ENCODE measurements around the gene AIRE. TPM values are rescaled to one million over a fixed set of nuclear protein-coding genes. Genes with fewer than 3 reads are reported as not detected.
"Not testable (repeated sequence)": the region's sequence is repeated elsewhere in the genome, so short reads cannot be mapped to it uniquely, and the experiment has no call there.

AIRE gene
- 1 to 10 TPM in 1 of 4 donors, under 1 TPM in 3; 0.19 to 1.2 (median 0.43) TPM for polyA plus RNA-seq (ENCODE audit: insufficient read length in 4 of 4)

- DNase-seq (ENCODE audit: low read depth in 4 of 4, low spot score in 2 of 4), result no peak
Measured at GRCh38 chr21:44285138-44285992, at the start of gene AIRE. AIRE (plus strand) TSS chr21:44285876; CDS start chr21:44286007, 131 bp downstream.

GRCh38 chr21:44240353-44240752 lies 45.3 kb upstream of the AIRE start:
- not testable (repeated sequence) for DNase-seq (ENCODE audit: low read depth in 4 of 4, low spot score in 2 of 4)

GRCh38 chr21:44240842-44241241 lies 44.8 kb upstream of the AIRE start, which contains the start of gene ICOSLG:
ICOSLG (minus strand) TSS chr21:44240943; CDS start chr21:44240817, 126 bp downstream.
- not testable (repeated sequence) for DNase-seq (ENCODE audit: low read depth in 4 of 4, low spot score in 2 of 4)

GRCh38 chr21:44241281-44241680 lies 44.4 kb upstream of the AIRE start:
- not testable (repeated sequence) for DNase-seq (ENCODE audit: low read depth in 4 of 4, low spot score in 2 of 4)

GRCh38 chr21:44243980-44244379 lies 41.7 kb upstream of the AIRE start:
- not testable (repeated sequence) for DNase-seq (ENCODE audit: low read depth in 4 of 4, low spot score in 2 of 4)

GRCh38 chr21:44247904-44248303 lies 37.8 kb upstream of the AIRE start:
- DNase-seq (ENCODE audit: low read depth in 4 of 4, low spot score in 2 of 4), result not testable (repeated sequence)

GRCh38 chr21:44249204-44250037 lies 36.3 kb upstream of the AIRE start:
- DNase-seq (ENCODE audit: low read depth in 4 of 4, low spot score in 2 of 4), result not testable (repeated sequence)

GRCh38 chr21:44253832-44254710 lies 31.6 kb upstream of the AIRE start:
- DNase-seq (ENCODE audit: low read depth in 4 of 4, low spot score in 2 of 4), result no peak

- no peak for DNase-seq (ENCODE audit: low read depth in 4 of 4, low spot score in 2 of 4)
Measured at GRCh38 chr21:44255511-44255981, 30.1 kb upstream of the AIRE start.

GRCh38 chr21:44258056-44258725 lies 27.5 kb upstream of the AIRE start:
- DNase-seq (ENCODE audit: low read depth in 4 of 4, low spot score in 2 of 4), result no peak

- no peak for DNase-seq (ENCODE audit: low read depth in 4 of 4, low spot score in 2 of 4)
Measured at GRCh38 chr21:44259082-44259705, 26.5 kb upstream of the AIRE start.

- no peak for DNase-seq (ENCODE audit: low read depth in 4 of 4, low spot score in 2 of 4)
Measured at GRCh38 chr21:44260066-44260465, 25.6 kb upstream of the AIRE start.

GRCh38 chr21:44260791-44261631 lies 24.7 kb upstream of the AIRE start:
- no peak for DNase-seq (ENCODE audit: low read depth in 4 of 4, low spot score in 2 of 4)

GRCh38 chr21:44261675-44262295 lies 23.9 kb upstream of the AIRE start, which contains the start of gene DNMT3L:
DNMT3L (minus strand) TSS chr21:44261897; CDS start chr21:44261259, 638 bp downstream.
- DNase-seq (ENCODE audit: low read depth in 4 of 4, low spot score in 2 of 4), result no peak

GRCh38 chr21:44262338-44263056 lies 23.2 kb upstream of the AIRE start:
- no peak for DNase-seq (ENCODE audit: low read depth in 4 of 4, low spot score in 2 of 4)

GRCh38 chr21:44263221-44263760 lies 22.4 kb upstream of the AIRE start:
- DNase-seq (ENCODE audit: low read depth in 4 of 4, low spot score in 2 of 4), result peak in 1 of 4 donors; percentile 29

GRCh38 chr21:44263768-44264167 lies 21.9 kb upstream of the AIRE start:
- no peak for DNase-seq (ENCODE audit: low read depth in 4 of 4, low spot score in 2 of 4)
